Measurements from ENCODE around the gene ZMYND19.
"Not testable (repeated sequence)": the region's sequence is repeated elsewhere in the genome, so short reads cannot be mapped to it uniquely, and the experiment has no call there.

The ZMYND19 gene

GRCh38 chr9:137586854-137587253 is 3.5 kb downstream of the ZMYND19 start:
- DNase-seq = no peak

- no peak for DNase-seq
Measured at GRCh38 chr9:137583957-137584356, 6.4 kb downstream of the ZMYND19 start.

DNA sequence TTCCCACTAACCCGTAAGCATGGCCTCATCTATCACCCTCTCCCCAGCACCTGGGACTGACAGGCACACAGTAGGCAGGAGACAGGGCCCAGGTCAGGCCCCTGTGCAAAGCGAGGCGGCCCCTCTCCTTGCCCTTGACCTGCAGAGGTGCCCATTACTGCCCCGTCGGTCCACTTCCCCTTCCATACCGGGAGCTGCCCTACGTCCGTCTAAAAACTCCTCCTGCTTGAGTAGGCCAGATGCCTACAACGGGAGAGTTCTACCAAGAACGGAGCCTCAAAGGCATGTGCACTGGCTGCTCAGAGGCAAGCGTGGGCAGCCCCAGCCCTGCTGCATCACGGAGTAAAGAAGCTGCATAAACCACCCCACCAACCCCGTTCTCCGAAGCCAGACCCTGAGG is 7.0 kb downstream of the ZMYND19 start:
- no peak for DNase-seq

- no peak for DNase-seq
Measured at GRCh38 chr9:137582286-137582860, 7.9 kb downstream of the ZMYND19 start.

DNA sequence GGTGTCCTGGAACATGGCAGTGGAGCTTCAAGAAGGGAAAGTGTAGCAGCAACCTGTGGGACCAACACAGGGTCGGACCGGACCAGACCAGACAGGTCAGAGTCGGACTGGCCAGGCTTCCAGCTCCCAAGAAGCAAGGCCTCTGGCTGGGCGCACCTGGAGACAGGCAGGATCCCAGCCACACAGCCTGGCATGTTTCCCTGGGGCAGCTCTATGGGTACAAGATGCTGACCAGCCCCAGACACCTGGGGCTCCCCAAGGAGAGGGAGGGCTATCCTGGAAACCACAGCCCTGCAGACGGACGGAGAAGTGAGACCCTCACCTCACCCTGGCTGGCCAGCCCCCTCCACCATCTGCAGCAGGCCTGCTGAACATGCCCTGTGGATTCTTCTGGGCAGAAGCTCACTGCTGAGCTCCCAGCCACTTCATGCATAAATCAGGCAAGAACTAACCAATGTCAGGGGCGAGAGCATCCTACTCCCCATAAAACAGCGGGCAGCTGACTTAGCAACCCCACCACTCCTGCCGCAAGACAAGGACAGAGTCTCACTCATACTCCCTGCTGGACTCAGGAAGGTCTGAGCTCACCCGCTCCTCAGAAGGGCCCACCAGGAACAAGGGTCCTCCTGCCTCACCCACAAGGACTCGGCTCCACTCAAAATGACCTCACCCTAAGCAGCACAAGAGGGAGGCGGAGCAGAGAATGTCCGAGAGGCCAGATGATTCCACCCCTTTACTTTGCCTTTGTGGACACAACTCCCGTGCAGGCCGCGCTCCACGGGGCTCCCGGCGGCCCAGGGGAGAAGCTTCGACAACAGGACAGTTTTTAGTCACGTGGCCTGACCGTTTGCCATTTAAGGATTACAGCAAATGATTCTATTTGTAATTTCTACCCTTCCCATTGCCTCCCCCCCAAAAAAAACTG is 8.7 kb downstream of the ZMYND19 start:
- DNase-seq = no peak

DNA sequence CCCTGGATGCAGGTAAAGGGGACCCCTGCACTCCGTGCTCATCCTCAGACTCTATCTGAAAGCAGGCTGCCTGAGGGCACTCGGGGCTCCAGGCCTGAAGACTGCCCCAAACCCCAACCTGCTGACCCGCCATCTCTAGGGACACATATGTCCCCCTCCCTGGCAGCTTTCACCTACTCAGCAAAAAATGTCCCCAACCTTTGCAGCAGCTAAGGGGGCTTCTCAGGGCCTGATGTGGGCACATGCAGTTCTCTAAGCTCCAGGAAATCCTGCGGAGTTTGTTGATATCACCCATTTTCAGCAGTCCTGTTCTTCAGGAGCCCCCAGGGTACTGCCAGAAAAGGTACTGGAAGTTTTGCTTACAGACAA is 9.4 kb downstream of the ZMYND19 start:
- DNase-seq = no peak

DNA sequence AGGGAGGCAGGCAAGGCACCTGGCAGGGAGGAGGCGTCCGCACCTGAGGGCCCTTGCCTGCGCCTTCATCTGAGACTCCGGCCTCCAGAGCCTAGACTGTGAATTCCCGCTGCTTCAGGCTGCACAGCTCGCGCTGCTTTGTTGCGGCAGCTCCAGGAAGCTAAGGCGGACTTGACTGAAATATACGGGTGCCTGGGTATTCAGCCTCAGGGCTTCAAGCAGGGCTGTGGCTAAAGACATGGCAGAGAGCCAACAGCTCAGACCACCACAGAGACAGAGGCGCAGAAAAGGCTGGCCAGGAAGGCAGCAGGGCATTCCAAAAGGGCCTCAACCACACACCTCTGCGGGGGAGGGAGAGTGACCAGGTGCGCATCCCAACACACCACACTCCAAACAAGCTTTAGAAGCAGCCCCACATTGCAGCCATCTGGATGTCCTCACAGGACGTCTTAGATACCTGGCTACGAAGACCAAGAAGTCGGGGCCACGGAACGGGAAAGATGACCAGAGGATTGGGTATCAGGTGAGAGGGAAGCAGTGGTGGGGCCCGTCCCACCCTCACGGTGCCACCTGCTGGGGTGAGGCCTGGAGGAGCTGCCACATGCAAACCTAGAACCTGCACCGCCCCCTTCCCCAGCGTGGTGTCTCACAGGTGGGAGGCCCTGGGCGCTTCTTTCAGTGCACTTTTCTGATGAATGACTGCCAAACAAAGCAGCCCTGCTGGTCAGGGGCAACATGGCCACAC is 9.9 kb downstream of the ZMYND19 start:
- no peak for DNase-seq

DNA sequence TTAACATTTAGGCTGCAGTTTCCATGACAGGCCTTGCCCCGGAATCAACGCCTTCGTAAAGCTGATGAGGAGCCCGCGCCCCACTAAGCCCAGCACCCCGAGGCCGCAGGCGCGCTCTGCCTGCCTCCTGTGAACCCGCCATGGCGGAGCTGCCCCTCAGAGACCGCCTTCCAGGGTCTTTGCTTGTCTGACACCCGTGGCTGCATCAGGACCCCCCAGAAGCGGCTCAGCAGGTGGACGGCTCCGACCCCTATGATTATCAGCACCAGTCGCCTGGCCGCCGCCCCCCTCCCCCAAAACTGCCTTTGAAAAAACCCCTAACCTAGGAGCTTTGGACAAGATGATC is 11.1 kb downstream of the ZMYND19 start:
- DNase-seq = no peak

DNA sequence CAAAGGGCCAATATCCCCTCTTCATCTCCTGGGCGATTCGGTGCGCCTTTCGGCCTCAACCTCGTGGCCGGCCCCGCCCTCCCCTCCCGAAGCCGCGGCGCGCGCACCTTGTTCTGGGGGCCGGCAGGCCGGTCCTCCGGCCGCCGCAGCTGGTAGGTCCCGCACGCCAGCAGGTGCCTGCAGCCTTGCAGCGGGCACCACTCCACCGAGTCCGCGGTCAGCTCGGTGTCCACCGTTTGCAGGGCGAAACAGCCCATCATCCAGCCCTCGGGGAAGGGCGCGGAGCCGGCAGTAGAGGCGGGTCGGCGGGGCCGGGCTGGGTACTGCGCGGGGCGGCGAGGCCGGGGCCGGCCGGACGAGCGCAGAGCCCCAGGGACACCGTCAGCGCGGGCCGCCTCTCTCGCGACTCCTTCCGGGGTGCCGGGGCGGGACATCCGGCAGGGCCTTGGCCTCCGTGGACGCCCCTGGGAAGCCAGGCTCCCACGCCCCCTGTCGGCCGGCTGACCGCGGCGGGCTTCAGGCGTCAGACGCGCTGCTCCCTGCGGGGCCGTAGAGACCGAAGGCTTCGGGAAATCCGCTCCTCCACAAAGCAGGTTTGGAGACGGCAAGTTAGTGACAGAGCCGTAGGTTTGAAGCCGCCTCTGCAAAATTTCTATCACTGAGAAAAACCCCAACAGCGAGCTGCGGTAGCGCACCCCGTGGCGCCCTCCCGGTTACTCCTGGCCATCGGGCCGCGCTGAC is 11.6 kb downstream of the ZMYND19 start, which contains the start of gene DPH7:
Gene DPH7, minus strand, starts transcription at position 408 of the 741 bp plus-strand sequence. Its CDS starts 148 bp downstream, at position 260.
- DNase-seq = peak; percentile 99

GRCh38 chr9:137575716-137576411 is 14.4 kb downstream of the ZMYND19 start:
- DNase-seq = no peak

DNA sequence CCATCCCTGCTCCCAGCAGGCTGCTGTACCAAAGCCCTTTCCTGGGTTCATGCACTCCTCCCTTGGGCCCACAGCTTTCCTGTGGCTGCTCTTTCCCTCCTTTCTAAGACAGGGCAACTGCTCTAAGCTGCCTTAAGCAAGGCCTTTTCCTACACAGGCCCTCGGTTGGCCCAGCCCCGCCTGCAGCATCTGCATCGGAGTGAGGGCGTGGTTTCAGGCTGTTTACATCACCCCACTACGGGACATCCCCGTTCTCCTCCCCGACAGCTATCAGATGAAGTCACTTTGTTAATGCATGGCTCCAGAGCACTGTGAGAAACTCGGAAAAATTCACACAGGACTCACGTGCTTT is 15.0 kb downstream of the ZMYND19 start:
- no peak for DNase-seq

GRCh38 chr9:137574192-137574591 is 16.1 kb downstream of the ZMYND19 start:
- no peak for DNase-seq

- no peak for DNase-seq
Measured at GRCh38 chr9:137570566-137570965, 19.7 kb downstream of the ZMYND19 start.

- no peak for DNase-seq
Measured at GRCh38 chr9:137569609-137570203, 20.6 kb downstream of the ZMYND19 start.

- DNase-seq = not testable (repeated sequence)
Measured at GRCh38 chr9:137568445-137568844, 21.9 kb downstream of the ZMYND19 start.

DNA sequence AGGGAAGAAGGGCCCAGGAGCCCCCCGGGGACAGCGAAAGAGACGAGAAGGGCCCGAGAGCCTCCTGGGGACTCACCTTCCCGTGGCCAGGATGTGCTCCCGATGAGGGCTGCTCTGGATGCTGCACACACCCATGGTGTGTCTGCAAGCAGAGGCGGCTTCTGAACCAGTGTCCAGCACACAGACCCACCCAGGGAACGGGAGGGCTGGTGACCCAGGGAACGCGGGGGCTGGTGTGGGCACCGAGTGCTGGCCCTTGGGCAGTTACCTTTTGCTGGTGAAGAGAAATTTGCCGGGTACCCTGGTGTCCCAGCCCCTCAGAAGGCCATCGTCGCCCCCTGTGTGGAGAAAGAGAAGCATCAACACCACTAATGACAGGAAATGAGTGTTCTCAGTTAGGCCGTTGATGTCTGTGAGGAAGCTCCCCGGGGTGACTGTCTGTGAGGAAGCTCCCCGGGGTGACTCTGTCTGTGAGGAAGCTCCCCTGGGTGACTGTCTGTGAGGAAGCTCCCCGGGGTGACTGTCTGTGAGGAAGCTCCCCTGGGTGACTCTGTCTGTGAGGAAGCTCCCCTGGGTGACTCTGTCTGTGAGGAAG is 25.4 kb downstream of the ZMYND19 start:
- DNase-seq = no peak

- no peak for DNase-seq
Measured at GRCh38 chr9:137564134-137564533, 26.2 kb downstream of the ZMYND19 start.

DNA sequence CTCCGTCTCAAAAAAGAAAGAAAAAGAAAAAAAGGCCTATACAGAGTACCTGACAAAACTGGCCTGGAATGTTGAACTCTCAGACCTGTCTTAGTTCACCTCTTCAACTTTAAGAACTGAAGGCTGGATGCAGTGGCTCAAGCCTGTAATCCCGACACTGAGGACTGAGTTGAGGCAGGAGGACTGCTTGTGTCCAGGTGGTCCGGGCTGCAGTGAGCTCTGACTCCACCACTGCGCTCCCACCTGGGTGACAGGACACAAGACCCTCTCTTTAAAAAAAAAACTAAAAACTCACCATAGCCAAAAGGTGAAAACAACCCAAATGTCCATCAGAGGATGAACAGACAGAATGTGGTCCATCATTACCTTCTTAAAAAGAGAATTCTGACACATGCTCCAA is 32.2 kb downstream of the ZMYND19 start:
- DNase-seq = no peak

DNA sequence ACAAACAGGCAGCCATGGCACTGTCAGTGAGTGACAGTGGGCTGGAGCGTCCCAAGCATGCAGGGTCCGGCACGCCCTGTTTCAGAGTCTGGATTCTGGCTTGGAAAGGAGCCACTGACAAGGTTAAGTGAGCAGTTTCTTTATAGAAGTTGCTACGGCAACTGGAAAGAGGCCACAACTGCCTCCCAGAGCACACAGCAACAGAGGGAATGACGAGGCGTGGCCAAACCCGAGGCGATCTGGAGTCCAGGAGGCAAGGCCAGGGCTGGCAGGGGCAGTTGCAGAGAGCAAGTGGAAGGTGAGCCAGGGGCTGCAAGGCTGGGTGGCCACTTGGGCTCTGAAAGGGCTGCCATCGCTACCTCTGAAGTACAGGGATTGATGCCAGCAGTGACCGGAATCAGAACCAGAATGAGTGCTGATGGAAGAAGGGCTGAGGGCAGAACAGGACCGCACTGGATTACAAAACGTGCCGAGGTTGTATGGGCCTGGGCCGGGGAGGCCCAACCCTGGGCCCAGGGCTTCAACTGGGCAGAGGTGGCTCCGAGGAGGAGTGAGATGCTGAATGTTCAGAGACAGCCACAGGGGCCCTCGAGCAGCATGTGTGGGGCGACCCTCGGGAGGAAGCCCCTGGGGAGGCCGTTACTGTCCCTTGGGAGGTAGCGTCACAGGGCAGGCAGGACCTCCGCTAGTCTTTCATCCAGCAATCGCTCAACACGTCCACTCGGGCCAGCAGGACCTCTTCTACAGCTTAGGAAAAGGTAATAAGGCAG is 34.1 kb downstream of the ZMYND19 start:
- no peak for DNase-seq

GRCh38 chr9:137555179-137555578 is 35.1 kb downstream of the ZMYND19 start:
- no peak for DNase-seq

- DNase-seq = no peak
Measured at GRCh38 chr9:137554349-137554748, 36.0 kb downstream of the ZMYND19 start.
